Lung (tissue), 12 donors: Measurements from ENCODE around the gene SPAG17. TPM values are rescaled to one million over a fixed set of nuclear protein-coding genes. Genes with fewer than 3 reads are reported as not detected.

Experiments used
- ATAC-seq: fragments of 200-7000 bp; cut with Tn5 transposase; one replicate; pipeline ENCODE4 v1.9.1; 2020; ENCODE audit warnings: moderate number of reproducible peaks; ENCODE audit not compliant: insufficient read depth, low FRiP score
- DNase-seq, 3 donors: peaks; one replicate each; pipeline ENCODE4 v3.0.0-alpha.2; 2013 to 2017
- H3K27ac ChIP-seq, 2 donors: one replicate each; pipeline ENCODE4 v1.5.1; 2013; ENCODE audit warnings: mild to moderate bottlenecking in 2 of 2, moderate library complexity in 2 of 2, control low read depth in 1 of 2, inconsistent platforms in 1 of 2, low read depth in 1 of 2, low read length in 1 of 2
- H3K27me3 ChIP-seq, 3 donors: one replicate each; pipeline ENCODE4 v1.5.1; 2013; ENCODE audit warnings: low read length in 2 of 3; ENCODE audit not compliant: control insufficient read depth in 3 of 3, insufficient read depth in 3 of 3
- H3K36me3 ChIP-seq, 4 donors: one replicate each; pipeline ENCODE4 v1.5.1; 2013; ENCODE audit warnings: low read length in 4 of 4, mild to moderate bottlenecking in 1 of 4, moderate library complexity in 1 of 4; ENCODE audit not compliant: control insufficient read depth in 4 of 4, insufficient read depth in 4 of 4
- H3K4me1 ChIP-seq, 5 donors: one replicate each; pipeline ENCODE4 v1.5.1; 2013; ENCODE audit warnings: low read length in 5 of 5, mild to moderate bottlenecking in 2 of 5, moderate library complexity in 1 of 5; ENCODE audit not compliant: control insufficient read depth in 5 of 5, insufficient read depth in 5 of 5
- H3K4me3 ChIP-seq: one replicate; pipeline ENCODE4 v1.5.1; 2013; ENCODE audit warnings: mild to moderate bottlenecking, control low read depth, moderate library complexity
- H3K9ac ChIP-seq, 2 donors: one replicate each; pipeline ENCODE4 v1.5.1; 2013; ENCODE audit warnings: low read length in 2 of 2, control low read depth in 1 of 2; ENCODE audit not compliant: insufficient read depth in 1 of 2
- H3K9me3 ChIP-seq, 4 donors: one replicate each; pipeline ENCODE4 v1.5.1; 2013; ENCODE audit warnings: low read length in 3 of 4, mild to moderate bottlenecking in 1 of 4, moderate library complexity in 1 of 4; ENCODE audit not compliant: control insufficient read depth in 4 of 4, insufficient read depth in 3 of 4
- CTCF ChIP-seq: IDR thresholded peaks from 2 replicates; pipeline ENCODE4 v1.5.1; 2012; ENCODE audit warnings: mild to moderate bottlenecking; ENCODE audit errors: control extremely low read depth, extremely low read depth
- WGBS, 2 donors: extraction: QIAGEN DNeasy Blood & Tissue Kit; methylation state at CpG; one replicate each; pipeline ENCODE4 v1.1.7; 2013; 5-methylcytosine and 5-hydroxymethylcytosine counted together
- polyA plus RNA-seq, 2 donors: library from polyadenylated mRNA; stranded (reverse); fragments of 200-250 nt; gene quantifications; one replicate each; pipeline ENCODE4 v1.2.1, GENCODE V29; 2013
- total RNA-seq, 2 donors: library from RNA; depleted of rRNA in 1 of 2; stranded (reverse); fragments of >200 nt in 1 of 2; gene quantifications; one replicate each; pipeline ENCODE4 v1.2.1, GENCODE V29; 2014 to 2021
- donor health status: control.
- donor health status: control.
- donor health status: Bipolar disorder and iron deficiency.
- donor health status: healthy.
- donor health status: DM: yes; HTN: yes; CAD: no.

The SPAG17 gene
- total and polyA plus RNA-seq, 4 donors, result 3.3 to 40.0 (median 12.4) TPM

- Histone ChIP-seq H3K4me1 (peaks cover 0 to 39% (median 6%) of the 10 kb centered on the region in 5 donors), H3K9me3 (peaks cover 0 to 3% (median 0%) of the 10 kb centered on the region in 4 donors)
- no peak for TF ChIP-seq CTCF
Measured at GRCh38 chr1:118188411-118188810, 3.4 kb upstream of the SPAG17 start.

GRCh38 chr1:118186026-118186425 lies 998 bp upstream of the SPAG17 start:
- Histone ChIP-seq H3K27me3 (no peaks in the 10 kb centered on the region), H3K9ac (no peak overlapping the region), H3K27ac (no peak overlapping the region), H3K9me3 (no peaks in the 10 kb centered on the region), H3K4me1 (peaks cover 0 to 37% (median 6%) of the 10 kb centered on the region in 5 donors), H3K36me3 (no peaks in the 10 kb centered on the region), H3K4me3 (no peak overlapping the region)
- WGBS, 2 donors, result 96 to 97% methylated on average over 4 of the region's 4 CpGs
- TF ChIP-seq CTCF, result no peak
- no peak for DNase-seq
- ATAC-seq, result no peak

More at GRCh38 chr1:118188411-118188810, 3.4 kb upstream of the SPAG17 start:
- WGBS, 2 donors, result 41 to 77% methylated on average over 1 of the region's 1 CpG
- H3K9ac ChIP-seq, result no peak overlapping the region
- ATAC-seq (no peak), DNase-seq (peak in 2 of 3 donors; percentile 71 to 82)
- H3K27me3 ChIP-seq, result no peaks in the 10 kb centered on the region
- no peaks in the 10 kb centered on the region for H3K36me3 ChIP-seq
- H3K27ac ChIP-seq, result no peak overlapping the region
- H3K4me3 ChIP-seq, result no peak overlapping the region

- TF ChIP-seq CTCF, result no peak
- no peak for DNase-seq
- no peaks in the 10 kb centered on the region for H3K36me3 ChIP-seq
- H3K4me1 ChIP-seq, result peaks cover 0 to 24% (median 6%) of the 10 kb centered on the region in 5 donors
- H3K27ac ChIP-seq, result no peak overlapping the region
- H3K4me3 ChIP-seq, result no peak overlapping the region
- 46 to 51% methylated on average over 11 of the region's 11 CpGs for WGBS, 2 donors
- no peak for ATAC-seq
- peak overlapping the region in 1 of 2 donors; percentile 40 for H3K9ac ChIP-seq
- no peaks in the 10 kb centered on the region for H3K9me3 ChIP-seq
- H3K27me3 ChIP-seq, result no peaks in the 10 kb centered on the region
Measured at GRCh38 chr1:118184739-118185083, 317 bp downstream of the SPAG17 start.

GRCh38 chr1:118183586-118183985 lies 1.4 kb downstream of the SPAG17 start:
- no peak for TF ChIP-seq CTCF
- Histone ChIP-seq H3K27ac (no peak overlapping the region), H3K36me3 (no peaks in the 10 kb centered on the region), H3K4me3 (no peak overlapping the region), H3K27me3 (no peaks in the 10 kb centered on the region), H3K9ac (no peak overlapping the region), H3K4me1 (peaks cover 0 to 14% (median 4%) of the 10 kb centered on the region in 5 donors), H3K9me3 (no peaks in the 10 kb centered on the region)
- ATAC-seq, result no peak
- WGBS, 2 donors, result 83 to 88% methylated on average over 2 of the region's 2 CpGs
- DNase-seq, result peak in 1 of 3 donors; percentile 34
